ENCODE data around the gene DAD1.
"Not testable (repeated sequence)": the region's sequence is repeated elsewhere in the genome, so short reads cannot be mapped to it uniquely, and the experiment has no call there.

DNA sequence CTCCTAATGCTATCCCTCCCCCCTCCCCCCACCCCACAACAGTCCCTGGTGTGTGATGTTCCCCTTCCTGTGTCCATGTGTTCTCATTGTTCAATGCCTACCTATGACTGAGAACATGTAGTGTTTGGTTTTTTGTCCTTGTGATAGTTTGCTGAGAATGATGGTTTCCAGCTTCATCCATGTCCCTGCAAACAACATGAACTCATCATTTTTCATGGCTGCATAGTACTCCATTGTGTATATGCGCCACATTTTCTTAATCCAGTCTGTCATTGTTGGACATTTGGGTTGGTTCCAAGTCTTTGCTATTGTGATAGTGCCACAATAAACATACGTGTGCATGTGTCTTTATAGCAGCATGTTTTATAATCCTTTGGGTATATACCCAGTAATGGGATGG is 26.7 kb upstream of the DAD1 start:
- TF ChIP-seq, protein P1, sequence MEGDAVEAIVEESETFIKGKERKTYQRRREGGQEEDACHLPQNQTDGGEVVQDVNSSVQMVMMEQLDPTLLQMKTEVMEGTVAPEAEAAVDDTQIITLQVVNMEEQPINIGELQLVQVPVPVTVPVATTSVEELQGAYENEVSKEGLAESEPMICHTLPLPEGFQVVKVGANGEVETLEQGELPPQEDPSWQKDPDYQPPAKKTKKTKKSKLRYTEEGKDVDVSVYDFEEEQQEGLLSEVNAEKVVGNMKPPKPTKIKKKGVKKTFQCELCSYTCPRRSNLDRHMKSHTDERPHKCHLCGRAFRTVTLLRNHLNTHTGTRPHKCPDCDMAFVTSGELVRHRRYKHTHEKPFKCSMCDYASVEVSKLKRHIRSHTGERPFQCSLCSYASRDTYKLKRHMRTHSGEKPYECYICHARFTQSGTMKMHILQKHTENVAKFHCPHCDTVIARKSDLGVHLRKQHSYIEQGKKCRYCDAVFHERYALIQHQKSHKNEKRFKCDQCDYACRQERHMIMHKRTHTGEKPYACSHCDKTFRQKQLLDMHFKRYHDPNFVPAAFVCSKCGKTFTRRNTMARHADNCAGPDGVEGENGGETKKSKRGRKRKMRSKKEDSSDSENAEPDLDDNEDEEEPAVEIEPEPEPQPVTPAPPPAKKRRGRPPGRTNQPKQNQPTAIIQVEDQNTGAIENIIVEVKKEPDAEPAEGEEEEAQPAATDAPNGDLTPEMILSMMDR (IDR thresholded peaks at IDR 0.05): not testable (repeated sequence)
- not testable (repeated sequence) for TF ChIP-seq POLR2A (IDR thresholded peaks at IDR 0.05)
